Endometrial microvascular endothelial cells (primary cell): ENCODE data around the gene DCTPP1. TPM values are rescaled to one million over a fixed set of nuclear protein-coding genes. Genes with fewer than 3 reads are reported as not detected.

Experiments used
- in situ Hi-C: cut with HindIII; loops from 2 replicates; pipeline ENCODE4 v1.10.0; 2017; ENCODE audit warnings: low sequenced_read_pairs, low pct_unique_long_range_greater_than_20kb; ENCODE audit errors: inconsistent ontology term
- total RNA-seq: library from RNA; depleted of rRNA; stranded (reverse); fragments of >200 nt; gene quantifications from one replicate; pipeline ENCODE4 v1.2.3, GENCODE V29; 2015; ENCODE audit errors: inconsistent ontology term

Gene DCTPP1
- total RNA-seq, 1 donor from 2014 or later: 66.6 TPM

DNA sequence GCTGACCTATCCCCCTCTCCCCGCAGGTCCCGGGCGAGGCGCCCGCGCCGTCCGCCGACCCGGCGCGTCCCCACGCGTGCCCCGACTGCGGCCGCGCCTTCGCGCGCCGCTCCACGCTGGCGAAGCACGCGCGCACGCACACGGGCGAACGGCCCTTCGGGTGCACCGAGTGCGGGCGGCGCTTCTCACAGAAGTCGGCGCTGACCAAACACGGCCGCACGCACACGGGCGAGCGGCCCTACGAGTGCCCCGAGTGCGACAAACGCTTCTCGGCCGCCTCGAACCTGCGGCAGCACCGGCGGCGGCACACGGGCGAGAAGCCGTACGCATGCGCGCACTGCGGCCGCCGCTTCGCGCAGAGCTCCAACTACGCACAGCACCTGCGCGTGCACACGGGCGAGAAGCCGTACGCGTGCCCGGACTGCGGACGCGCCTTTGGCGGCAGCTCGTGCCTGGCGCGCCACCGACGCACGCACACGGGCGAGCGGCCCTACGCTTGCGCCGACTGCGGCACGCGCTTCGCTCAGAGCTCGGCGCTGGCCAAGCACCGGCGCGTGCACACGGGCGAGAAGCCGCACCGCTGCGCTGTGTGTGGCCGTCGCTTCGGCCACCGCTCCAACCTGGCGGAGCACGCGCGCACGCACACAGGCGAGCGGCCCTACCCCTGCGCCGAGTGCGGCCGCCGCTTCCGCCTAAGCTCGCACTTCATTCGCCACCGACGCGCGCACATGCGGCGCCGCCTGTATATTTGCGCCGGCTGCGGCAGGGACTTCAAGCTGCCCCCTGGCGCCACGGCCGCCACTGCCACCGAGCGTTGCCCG lies 12.1 kb downstream of the DCTPP1 start:
- in situ Hi-C loops: no loop called here

DNA sequence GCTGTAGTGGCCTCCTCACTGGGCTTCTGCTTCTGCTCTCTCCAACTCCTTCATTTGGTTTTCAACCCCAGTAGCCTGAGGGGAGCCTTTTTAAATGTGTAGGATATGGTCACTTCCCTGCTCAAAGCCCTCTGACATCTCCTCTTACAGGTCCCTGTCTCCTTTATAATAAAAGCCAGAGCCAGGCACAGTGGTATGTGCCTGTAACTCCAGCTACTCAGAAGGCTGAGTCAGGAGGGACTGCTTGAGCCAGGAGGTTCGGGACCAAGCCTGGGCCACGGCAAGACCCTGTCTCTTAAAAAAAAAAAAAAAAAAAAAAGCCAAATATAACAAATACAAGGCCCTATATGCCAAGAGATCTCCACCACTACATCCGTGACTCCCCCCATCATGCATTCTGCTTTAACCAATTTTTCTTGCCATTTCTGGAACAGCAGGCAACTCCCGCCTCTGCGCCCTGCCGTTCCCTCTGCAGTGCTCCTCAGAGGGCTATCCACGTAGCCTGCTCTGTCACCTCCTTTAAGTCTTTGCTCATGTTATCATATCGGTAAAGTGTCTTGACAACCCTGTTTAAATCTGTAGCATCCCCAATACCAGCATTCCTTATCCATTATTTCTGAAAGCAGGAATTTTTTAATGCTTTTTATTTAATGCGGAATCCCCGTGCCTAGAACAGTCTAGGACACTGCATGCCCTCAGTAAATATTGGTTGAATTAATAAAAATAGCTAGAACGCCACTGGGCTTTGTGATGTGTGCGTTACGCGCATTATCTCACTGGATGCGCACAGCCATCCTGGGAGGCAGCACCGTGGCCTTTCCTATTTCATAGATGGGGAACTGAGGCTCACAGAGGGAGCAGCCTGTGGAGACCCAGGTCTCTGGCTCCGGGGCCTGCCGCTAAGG lies 13.0 kb downstream of the DCTPP1 start:
- in situ Hi-C loops: no loop called here

DNA sequence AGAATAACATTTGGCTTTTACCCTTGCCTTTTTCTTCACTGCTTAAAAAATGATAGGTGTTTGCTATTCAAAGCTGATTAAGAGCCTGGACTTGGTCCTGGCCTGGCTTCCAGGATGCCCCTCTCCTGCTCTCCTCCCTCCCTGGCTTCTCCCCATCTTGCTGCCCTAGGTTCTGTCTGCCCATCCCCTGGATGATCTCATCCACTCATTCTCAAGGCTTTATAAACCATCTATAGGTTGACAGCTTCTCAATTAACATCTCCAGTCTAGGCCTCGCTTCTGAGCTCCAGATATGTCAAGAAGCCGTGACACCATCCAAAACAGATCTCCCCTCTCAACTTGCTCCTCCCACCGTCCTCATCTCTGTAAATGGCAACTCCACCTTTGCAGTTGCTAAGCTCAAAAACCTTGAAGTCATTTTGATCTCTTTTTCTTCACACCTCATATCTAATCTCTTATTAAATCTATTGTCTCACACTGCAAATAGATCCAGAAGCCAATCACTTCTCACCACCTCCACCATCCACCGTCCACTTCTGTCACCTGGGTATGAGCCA lies 13.7 kb downstream of the DCTPP1 start:
- in situ Hi-C loops: no loop called here

DNA sequence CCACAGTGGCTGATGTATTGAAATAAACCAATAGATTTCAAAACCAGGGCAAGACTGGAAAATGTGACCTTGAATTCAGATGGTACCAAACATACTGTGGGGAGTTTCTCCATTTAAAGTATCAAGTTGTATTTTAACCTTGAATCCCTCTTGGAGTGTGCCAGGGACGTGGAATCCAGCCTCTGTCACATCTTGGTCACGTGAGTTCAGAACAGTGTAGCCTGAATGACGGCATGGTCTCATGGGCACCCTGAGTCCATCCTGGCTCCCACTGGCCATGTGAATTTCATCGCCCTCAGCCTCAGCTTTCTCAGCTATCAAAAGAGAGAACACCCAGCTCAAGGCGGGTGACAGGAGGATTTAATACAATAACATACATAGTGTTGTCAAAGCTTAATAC lies 15.7 kb downstream of the DCTPP1 start:
- in situ Hi-C loops: no loop called here

DNA sequence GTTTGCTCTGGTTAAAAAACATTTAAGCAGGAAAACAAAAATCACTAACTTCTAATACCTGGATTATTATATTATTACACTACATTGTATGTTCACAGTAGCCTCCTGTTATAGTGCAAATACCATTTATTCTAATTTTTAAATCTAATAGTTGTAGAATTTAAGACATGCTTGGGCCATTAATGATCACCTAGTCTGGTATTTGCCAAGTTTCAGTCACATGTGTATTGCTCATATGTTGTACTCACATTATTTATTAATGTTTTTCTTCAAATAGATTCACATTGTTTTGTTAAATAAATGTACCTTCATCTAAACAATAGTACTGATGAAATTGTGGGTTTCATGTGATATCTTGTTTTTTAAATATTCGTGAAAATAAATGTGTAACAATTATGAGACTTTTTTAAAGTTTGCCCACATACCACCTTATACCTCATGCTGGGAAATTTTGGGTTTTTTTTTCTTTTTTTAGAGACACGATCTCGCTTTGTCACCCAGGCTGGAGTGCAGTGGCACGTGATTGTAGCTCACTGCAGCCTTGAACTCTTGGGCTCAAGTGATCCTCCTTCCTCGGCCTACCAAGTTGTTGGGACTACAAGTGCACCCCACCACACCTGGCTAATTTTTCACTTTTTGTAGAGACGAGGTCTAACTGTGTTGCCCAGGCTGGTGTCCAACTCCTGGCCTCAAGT lies 16.6 kb downstream of the DCTPP1 start:
- in situ Hi-C loops: no loop called here

DNA sequence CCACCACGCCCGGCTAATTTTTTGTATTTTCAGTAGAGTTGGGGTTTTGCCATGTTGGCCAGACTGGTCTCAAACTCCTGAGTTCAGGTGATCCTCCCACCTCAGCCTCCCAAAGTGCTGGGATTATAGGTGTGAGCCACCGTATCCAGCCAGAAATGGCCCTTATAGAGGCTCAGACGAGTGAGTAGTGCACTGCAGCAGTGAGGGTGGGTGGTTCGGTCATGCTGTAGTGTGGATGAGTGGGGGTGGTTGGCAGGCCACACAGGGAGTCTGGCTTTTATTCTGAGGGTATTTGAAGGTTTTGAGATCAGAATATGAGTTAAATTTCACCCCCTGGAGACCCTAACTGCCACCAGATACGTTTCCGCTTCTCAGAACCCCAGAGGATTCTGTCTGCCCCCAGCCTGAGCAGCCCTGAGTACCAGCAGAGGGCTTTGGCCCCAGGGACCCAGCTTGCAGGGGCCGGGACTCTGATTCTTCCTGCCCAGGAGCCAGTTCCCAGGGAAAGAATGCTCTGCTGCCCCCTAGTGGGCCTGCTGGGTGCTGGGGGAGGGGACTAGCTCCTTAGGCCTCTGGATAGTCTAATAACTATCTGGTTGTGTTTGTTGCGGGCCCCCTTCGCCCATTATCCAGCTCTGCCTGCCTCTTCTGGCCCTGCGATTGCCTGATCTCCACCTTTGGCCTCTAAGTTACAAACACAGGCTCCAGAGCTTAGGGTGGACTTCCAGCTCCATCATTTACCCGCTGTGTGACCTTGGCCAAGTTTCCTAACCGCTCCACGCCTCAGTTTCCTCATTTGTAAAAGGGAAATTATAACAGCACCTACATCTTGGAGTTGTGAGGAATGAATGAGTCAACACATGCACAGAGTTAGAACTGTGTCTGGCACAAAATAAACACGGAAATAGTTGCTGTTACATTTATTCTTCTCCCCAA lies 20.4 kb downstream of the DCTPP1 start:
- in situ Hi-C loops: no loop called here

DNA sequence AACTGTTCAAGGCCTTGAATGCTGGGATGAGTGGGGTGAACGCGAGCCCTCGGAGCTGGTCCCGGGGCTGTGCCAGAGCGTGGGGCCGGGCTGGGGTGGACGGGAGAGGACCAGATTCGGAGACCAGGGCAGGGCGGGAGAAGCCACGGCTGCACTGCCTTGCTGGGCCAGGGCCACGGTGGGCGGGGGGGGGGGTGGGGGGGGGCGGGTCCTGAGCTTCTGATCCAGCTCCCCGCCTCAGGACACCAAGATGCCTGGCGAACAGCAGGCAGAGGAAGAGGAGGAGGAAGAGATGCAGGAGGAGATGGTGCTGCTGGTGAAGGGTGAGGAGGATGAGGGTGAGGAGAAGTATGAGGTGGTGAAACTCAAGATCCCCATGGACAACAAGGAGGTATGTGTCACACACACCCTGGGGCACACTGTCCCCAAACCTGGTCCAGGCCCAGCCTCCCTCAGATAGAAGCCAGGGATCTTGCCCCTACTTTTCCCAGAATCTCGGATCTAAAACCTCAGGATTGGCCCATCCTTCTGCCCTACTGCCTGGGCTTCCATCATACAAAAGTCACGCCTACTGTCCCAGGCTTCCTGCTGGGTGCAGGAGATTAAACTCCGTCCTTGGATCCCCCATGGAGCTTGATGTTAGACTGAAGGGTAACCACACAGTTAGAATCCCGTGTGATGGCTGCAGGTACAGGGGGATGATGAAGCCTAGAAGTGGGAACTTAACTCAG lies 21.9 kb downstream of the DCTPP1 start:
- in situ Hi-C loops: no loop called here

DNA sequence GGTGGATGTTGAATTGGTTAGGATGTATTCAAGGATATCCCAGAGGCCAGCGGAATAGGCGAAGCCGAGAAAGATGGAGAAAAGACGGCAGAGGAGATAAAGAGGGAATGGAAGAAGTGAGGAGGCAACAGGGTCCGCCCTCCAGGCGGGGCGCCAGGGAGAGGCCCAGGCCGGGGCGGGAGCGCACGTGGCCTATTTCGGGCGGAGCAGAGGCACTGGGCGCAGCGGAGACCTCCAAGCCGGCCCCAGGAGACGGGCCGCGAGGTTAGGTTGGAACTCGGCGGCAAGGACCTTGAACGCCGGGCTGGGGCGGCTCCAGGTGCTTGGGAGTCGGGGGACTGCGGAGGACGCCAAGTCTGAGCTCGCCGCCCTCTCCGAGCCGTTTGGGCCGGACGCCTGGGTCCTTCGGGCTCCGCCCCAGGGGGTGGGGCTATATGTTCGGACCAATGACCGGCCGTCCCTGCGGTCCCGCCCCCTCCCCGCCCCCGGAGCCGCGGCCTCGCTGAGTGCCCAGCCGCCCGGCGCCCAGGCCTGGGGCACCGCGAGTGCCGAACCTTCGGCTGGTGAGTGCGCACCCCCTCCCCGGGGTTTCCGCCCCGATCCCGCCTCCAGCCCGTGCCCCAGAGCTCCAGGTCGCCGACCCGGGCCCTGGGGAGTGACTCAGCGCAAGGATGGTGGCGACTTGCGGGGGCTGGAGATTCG lies 22.6 kb downstream of the DCTPP1 start, which contains the start of gene ZNF771:
TSS of gene ZNF771 (plus strand) at position 505 of the 702 bp plus-strand sequence. CDS start 448 bp downstream, outside the sequence.
- in situ Hi-C loops: no loop called here

DNA sequence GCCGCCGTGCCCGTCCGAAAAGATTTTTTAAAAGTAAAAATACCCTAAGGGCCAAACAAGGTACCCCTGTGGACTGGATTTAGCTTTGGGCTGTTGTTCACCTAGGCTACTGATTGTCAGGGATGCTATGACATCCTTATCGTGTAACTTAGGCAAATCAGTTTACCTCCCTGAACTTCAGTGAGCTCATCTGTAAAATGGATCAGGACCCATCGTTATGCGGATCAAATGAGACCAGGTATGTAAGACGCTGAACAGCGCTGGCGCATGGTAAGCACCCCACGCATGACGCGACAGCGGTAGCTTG lies 23.1 kb downstream of the DCTPP1 start:
- in situ Hi-C loops: no loop called here

DNA sequence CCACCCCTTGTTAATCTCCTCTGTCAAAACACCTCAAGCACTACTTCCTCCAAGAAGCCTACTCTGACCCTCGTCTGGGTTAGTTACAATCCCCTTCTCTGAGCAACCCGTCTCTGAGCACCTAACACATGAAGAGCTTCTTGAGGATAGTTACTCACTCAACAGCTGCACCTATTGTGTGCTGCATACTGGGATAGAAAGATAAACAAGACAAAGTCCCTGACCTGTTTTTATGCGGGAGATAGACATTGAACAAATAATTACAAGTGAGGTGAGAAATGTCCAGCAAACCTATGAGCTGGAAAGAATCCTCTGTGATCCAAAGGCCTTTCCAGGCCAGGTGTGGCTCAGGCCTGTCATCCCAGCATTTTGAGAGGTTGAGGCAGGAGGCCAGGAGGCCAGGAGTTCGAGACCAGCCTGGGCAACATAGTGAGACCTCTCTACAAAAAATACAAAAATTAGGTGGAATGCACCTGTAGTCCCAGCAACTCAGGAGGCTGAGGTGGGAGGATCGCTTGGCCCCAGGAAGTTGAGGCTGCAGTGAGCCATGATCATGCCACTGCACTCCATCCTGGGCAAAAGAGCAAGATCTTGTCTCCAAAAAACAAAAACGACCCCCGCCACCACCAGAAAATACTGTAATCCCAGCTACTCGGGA lies 27.9 kb downstream of the DCTPP1 start:
- in situ Hi-C loops: no loop called here

DNA sequence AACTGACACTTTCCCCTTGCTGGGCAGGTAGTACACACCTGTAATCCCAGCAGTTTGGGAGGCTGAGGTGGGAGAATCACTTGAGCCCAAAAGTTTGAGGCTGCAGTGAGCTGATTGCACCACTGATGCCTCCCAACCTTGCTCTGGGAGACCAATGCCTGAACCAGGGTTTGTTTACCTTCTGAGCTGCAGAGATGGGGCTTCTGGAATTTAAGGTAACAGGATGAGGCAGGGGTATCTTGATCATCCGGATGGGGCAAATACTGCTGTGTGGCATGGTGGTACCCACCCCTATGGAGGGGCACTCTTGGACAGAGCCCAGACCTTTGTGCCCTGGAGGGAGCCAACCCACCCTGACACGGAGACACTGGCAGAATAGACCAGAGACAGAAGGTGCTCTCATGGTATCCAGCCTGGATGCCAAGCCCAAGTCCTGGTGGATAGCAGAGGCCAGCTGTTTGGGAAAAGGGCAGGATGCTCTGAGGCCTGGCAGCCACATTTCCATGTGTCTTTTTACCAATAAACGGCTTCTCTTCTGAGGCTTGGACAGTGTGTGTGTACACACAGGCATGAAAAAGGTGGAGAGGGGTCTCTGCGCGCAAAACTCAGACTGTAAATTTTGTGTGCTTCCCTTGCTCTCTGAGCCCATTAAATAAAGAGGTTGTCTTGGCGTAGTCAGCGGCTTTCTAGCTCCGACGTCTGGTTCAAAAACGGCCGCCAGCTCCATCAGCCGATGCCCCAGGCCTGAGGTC lies 30.2 kb downstream of the DCTPP1 start:
- in situ Hi-C loops: no loop called here

DNA sequence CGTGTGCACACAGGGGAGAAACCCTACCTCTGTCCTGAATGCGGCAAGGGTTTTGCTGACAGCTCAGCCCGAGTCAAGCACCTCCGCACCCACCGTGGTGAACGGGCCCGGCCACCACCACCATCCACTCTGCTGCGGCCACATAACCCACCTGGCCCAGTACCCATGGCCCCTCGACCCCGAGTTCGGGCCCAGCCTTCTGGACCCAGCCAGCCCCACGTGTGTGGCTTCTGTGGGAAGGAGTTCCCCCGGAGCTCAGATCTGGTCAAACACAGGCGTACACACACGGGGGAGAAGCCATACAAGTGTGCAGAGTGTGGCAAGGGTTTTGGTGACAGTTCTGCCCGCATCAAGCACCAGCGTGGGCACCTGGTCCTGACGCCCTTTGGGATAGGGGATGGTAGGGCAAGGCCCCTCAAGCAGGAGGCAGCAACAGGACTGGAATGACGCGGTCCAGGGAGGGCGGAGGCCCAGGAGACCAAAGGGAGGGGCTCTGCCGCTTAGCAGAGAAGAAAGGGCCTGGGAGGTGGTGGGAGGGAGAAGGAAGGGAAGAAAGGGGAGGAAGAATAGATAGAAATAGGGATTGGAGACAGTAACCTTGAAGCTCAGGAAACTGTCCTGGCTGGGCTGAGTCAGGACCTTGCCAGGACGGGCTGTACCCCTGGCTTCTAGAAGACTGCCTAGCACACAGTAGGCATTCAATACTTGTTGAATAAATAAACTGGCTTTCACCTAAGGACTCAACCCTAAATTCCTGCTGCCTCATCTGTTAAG lies 31.0 kb downstream of the DCTPP1 start:
- in situ Hi-C loops: no loop called here

DNA sequence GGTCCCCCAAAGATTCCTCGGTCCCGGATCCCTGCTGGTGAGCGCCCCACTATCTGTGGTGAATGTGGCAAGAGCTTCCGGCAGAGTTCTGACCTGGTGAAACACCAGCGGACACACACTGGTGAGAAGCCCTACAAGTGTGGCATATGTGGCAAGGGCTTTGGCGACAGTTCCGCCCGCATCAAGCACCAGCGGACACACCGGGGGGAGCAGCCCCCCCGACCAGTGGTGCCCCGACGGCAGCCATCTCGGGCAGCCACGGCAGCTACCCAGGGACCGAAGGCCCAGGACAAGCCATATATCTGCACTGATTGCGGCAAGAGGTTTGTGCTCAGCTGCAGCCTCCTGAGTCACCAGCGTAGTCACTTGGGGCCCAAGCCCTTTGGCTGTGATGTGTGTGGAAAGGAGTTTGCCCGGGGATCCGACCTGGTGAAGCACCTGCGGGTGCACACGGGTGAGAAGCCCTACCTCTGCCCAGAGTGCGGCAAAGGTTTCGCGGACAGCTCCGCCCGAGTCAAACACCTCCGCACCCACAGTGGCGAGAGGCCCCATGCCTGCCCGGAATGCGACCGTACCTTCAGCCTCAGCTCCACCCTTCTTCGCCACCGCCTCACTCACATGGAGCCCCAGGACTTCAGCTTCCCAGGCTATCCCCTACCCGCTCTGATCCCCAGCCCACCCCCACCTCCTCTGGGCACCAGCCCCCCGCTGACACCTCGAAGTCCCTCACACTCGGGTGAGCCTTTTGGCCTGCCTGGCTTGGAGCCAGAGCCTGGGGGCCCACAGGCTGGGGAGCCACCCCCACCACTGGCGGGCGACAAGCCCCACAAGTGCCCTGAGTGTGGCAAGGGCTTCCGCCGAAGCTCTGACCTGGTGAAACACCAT lies 31.8 kb downstream of the DCTPP1 start:
- in situ Hi-C loops: no loop called here

DNA sequence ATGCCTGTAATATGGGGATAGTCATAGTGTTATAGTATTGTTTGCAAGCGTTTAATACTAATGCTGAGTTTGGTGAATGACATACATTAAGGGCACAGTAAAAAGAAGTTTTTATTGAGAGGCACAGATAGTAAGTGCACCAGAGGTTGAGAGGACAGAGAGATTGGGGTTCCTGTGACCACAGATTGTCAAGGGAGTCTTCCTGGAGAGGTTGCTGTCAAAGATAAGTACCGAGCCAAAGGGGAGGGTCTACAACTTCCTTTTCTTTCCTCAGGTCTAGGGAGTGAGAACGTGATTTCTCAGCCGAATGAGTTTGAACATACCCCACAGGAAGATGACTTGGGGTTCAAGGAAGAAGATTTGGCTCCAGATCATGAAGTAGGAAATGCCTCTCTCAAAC lies 32.8 kb downstream of the DCTPP1 start:
- in situ Hi-C loops: no loop called here
